Heart left ventricle (tissue), 16 donors: ENCODE measurements around the gene SSH2. TPM values are rescaled to one million over a fixed set of nuclear protein-coding genes. Genes with fewer than 3 reads are reported as not detected.

Source experiments
- ATAC-seq, 4 donors: fragments of 200-7000 bp; cut with Tn5 transposase; one replicate each; pipeline ENCODE4 v1.9.1; 2020 to 2022; ENCODE audit warnings: moderate library complexity in 4 of 4, mild to moderate bottlenecking in 3 of 4, moderate number of reproducible peaks in 1 of 4
- DNase-seq, 5 donors: peaks; one replicate each; pipeline ENCODE4 v3.0.0-alpha.2; 2020
- H3K27ac ChIP-seq, 12 donors: fragments of 200-600 bp; sonication (generic) in 4 of 12; one replicate each; pipeline versions ENCODE4 v1.5.0 to v1.8.0; 2016 to 2022; ENCODE audit warnings: mild to moderate bottlenecking in 2 of 12
- H3K27me3 ChIP-seq, 9 donors: fragments of 200-600 bp; sonication (generic) in 2 of 9; one replicate each; pipeline versions ENCODE4 v1.5.1 to v1.8.0; 2016 to 2022; ENCODE audit warnings: mild to moderate bottlenecking in 3 of 9
- H3K36me3 ChIP-seq, 9 donors: fragments of 200-600 bp; sonication (generic) in 2 of 9; one replicate each; pipeline versions ENCODE4 v1.5.0 to v1.8.0; 2018 to 2022; ENCODE audit warnings: mild to moderate bottlenecking in 2 of 9
- H3K4me1 ChIP-seq, 12 donors: fragments of 200-600 bp; sonication (generic) in 4 of 12; one replicate each; pipeline versions ENCODE4 v1.5.0 to v1.8.0; 2016 to 2022; ENCODE audit warnings: mild to moderate bottlenecking in 3 of 12
- H3K4me3 ChIP-seq, 12 donors: fragments of 200-600 bp; sonication (generic) in 4 of 12; one replicate each; pipeline versions ENCODE4 v1.5.0 to v1.8.0; 2017 to 2022; ENCODE audit warnings: mild to moderate bottlenecking in 9 of 12, moderate library complexity in 4 of 12
- H3K9me3 ChIP-seq, 12 donors: fragments of 200-600 bp; sonication (generic) in 4 of 12; one replicate each; pipeline versions ENCODE4 v1.5.0 to v1.8.0; 2016 to 2022; ENCODE audit warnings: mild to moderate bottlenecking in 1 of 12
- POLR2A ChIP-seq, 2 donors: fragments of 450-650 bp; IDR thresholded peaks; one replicate each; pipeline ENCODE4 v1.6.1; 2017; ENCODE audit warnings: antibody characterized with exemption in 2 of 2, mild to moderate bottlenecking in 2 of 2, moderate library complexity in 2 of 2
- WGBS, 4 donors: extraction: QIAGEN DNeasy Blood & Tissue Kit in 2 of 4; methylation state at CpG; one replicate each; pipeline versions ENCODE4 v1.1.5 to v1.1.7; 2013 to 2018; 5-methylcytosine and 5-hydroxymethylcytosine counted together
- intact Hi-C, 10 donors: fragments of 100-400 bp; cut with DNase I; formaldehyde crosslinking; loops; one replicate each; pipeline versions ENCODE4 v1.11.1 to v1.14.2; 2022
- polyA plus RNA-seq, 2 donors: library from polyadenylated mRNA; stranded (reverse); fragments of 200-250 nt; gene quantifications; one replicate each; pipeline ENCODE4 v1.2.3, GENCODE V29; 2013
- total RNA-seq, 9 donors: library from RNA; depleted of rRNA in 2 of 9; stranded (reverse); fragments of >200 nt in 2 of 9; fragmentation: NEBNext Ultra II Directional in 3 of 9; extraction: Animal tissue kit (Norgen Biotek cat#: 25700) in 3 of 9; gene quantifications; one replicate each; pipeline versions ENCODE4 v1.1.0 to v1.2.4, GENCODE V29; 2016 to 2023
- TF ChIP-seq, protein P1 (sequence below), 12 donors: fragments of 200-600 bp; sonication (generic) in 4 of 12; IDR thresholded peaks; one replicate each; pipeline versions ENCODE4 v1.5.0 to v1.8.0; 2018 to 2022; ENCODE audit warnings: antibody characterized with exemption in 12 of 12, mild to moderate bottlenecking in 5 of 12
- donor health status: ischemic (EF 13 %, LVEDD 7.1; RV severe dilation, severe dysfunction).
- donor health status: healthy with polysubstance abuse.
- donor health status: DM: no; HTN: yes; CAD: no.
- donor health status: DM: no; HTN: no; CAD: no.
- donor health status: ischemic (EF 25% LVEDD 6.9; RV normal size, moderate dysfunction).
- donor health status: ischemic (EF 25% LVEDD 5.7; RV mildly dilated, moderate dysfunction).
- donor health status: healthy.
- donor health status: DM: yes; HTN: yes; CAD: no.
- donor health status: ischemic (EF 35%, LVEDD 5.7; RV mildly dilated, moderate dysfunction).
- donor health status: nonischemic (EF 11% LVEDD 7.7; RV severe dilation, severe dysfunction).
- donor health status: DM: yes; HTN: yes; CAD: no.
- donor health status: PGD.
- donor health status: ischemic (EF 29% LVEDD 5.4; RV normal size, mild dysfunction).
- donor health status: nonischemic (EF 23%, LVEDD 6.1; RV moderate dilation, normal function).

The SSH2 gene
- total and polyA plus RNA-seq, 11 donors, result 20.8 to 46.7 (median 36.6) TPM

DNA sequence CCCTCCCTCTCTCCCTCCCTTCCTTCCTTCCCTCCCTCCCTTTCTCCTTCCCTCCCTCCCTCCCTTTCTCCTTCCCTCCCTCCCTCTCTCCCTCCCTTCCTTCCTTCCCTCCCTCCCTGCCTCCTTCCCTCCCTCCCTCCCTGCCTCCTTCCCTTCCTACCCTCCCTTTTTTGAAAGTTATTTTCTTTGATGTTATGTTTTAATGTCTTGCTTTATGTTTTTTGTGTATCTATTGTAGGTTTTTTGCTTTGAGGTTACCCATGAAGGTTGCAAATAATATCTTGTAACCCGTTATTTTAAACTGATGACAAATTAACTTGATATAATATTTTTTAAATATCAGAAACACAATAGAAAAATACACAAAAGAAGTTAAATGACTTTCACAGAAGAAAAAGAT is 96.2 kb downstream of the SSH2 start:
- WGBS, 4 donors, result 90 to 94% (median 91%) methylated on average over 1 of the region's 1 CpG
- ATAC-seq, result no peak

DNA sequence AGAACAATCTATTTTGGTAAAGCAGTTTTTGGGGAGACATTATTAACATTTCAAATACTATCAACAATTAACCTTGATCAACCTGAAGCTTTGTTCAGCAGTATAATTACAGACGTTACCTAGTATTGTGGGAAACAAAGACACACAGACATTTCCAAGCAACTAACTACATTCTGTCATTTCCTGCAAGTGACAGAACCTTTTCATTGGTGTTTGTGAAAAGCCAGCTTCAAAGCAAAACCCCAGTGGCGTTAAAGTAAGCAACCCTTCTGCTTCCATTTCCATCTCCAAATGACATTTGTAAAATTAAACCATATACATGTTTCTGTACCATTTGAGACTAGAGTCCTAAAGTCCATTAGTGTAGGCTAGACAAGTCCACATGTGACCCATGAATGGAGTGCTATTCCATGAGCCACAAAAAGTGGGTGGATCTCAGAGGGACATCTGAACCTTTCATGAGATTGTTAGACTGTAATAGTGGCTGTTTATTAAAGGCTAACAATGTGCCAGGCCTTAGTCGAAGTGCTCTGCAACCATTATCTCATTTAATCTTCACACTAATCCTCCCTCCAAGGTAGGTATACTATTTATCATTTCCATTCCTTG is 101.2 kb downstream of the SSH2 start:
- H3K27me3 ChIP-seq, result no peaks in the 10 kb centered on the region
- H3K27ac ChIP-seq, result no peak overlapping the region
- H3K9me3 ChIP-seq, result no peaks in the 10 kb centered on the region
- no peak overlapping the region for H3K4me3 ChIP-seq
- no peaks in the 10 kb centered on the region for H3K4me1 ChIP-seq
- ATAC-seq (no peak), DNase-seq (no peak)
- H3K36me3 ChIP-seq, result no peaks in the 10 kb centered on the region
- TF ChIP-seq POLR2A (IDR thresholded peaks at IDR 0.05), result no peak
- TF ChIP-seq, protein P1, sequence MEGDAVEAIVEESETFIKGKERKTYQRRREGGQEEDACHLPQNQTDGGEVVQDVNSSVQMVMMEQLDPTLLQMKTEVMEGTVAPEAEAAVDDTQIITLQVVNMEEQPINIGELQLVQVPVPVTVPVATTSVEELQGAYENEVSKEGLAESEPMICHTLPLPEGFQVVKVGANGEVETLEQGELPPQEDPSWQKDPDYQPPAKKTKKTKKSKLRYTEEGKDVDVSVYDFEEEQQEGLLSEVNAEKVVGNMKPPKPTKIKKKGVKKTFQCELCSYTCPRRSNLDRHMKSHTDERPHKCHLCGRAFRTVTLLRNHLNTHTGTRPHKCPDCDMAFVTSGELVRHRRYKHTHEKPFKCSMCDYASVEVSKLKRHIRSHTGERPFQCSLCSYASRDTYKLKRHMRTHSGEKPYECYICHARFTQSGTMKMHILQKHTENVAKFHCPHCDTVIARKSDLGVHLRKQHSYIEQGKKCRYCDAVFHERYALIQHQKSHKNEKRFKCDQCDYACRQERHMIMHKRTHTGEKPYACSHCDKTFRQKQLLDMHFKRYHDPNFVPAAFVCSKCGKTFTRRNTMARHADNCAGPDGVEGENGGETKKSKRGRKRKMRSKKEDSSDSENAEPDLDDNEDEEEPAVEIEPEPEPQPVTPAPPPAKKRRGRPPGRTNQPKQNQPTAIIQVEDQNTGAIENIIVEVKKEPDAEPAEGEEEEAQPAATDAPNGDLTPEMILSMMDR (IDR thresholded peaks at IDR 0.05), result no peak
- intact Hi-C loops, result loop anchor here in 1 of 10 donors (10.0 kb wide), 1 partner anchor 56 kb away; no protein-coding TSS in a partner anchor
- WGBS, 4 donors, result 78 to 86% (median 81%) methylated on average over 3 of the region's 3 CpGs

More for the DNA sequence above, 96.2 kb downstream of the SSH2 start:
- Histone ChIP-seq H3K4me3 (no peak overlapping the region), H3K27me3 (no peaks in the 10 kb centered on the region), H3K9me3 (no peaks in the 10 kb centered on the region), H3K4me1 (peaks cover 0 to 12% (median 0%) of the 10 kb centered on the region in 12 donors), H3K27ac (no peak overlapping the region), H3K36me3 (no peaks in the 10 kb centered on the region)
- TF ChIP-seq POLR2A (IDR thresholded peaks at IDR 0.05), result no peak
- TF ChIP-seq, protein P1 (IDR thresholded peaks at IDR 0.05), result no peak
- intact Hi-C loops, result no loop called here
- DNase-seq, result no peak

DNA sequence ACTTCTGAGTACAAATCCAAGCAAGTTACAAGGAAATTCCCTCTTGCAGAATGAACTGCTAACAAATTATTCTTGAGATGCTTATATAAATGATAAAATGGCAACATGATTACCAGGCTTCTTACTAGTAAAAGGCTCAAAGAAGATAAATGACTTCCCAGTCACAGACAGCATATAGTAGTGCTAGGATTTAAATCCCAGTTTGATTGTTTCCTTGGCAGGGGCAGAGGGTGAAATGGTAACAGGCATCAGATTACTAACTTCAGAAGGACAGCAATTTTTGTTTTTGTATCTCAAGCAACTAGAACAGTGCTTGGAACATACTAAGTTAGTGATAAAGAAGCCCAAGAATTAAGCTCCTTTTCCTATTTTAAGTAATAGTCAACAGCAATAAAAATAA is 102.8 kb downstream of the SSH2 start:
- Histone ChIP-seq H3K27ac (no peak overlapping the region), H3K4me3 (no peak overlapping the region), H3K36me3 (no peaks in the 10 kb centered on the region), H3K27me3 (no peaks in the 10 kb centered on the region), H3K9me3 (no peaks in the 10 kb centered on the region), H3K4me1 (no peaks in the 10 kb centered on the region)
- intact Hi-C loops, result loop anchor here in 1 of 10 donors (10.0 kb wide), 1 partner anchor 58 kb away; no protein-coding TSS in a partner anchor
- ATAC-seq, result no peak
- TF ChIP-seq POLR2A (IDR thresholded peaks at IDR 0.05), result no peak
- TF ChIP-seq, protein P1 (IDR thresholded peaks at IDR 0.05), result no peak
- DNase-seq, result no peak

DNA sequence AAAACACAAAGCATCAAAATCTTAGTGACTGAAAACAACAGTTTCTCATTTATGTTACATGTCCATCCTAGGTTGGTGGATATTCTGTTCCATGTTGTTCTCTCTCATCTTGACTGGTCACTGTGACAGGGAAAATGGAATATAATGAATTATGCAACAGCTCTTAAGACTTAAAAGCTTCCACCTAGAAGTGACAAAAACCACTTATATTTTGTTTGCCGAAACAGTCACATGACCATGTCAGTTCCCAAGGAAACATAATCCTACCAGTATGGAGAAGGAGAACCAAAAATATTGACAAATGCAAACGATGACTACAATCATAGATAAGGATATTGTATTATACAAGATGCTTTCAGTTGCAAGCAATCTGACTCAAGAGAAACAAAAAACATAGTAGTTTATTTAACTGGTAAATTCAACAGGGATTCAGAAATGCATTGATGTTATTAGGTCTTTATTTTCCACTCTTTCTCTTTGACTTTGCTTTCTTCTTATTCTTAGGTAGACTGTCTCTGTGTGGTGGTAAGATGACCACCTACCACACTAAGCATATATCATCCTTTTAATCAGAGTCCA is 103.8 kb downstream of the SSH2 start:
- Histone ChIP-seq H3K9me3 (no peaks in the 10 kb centered on the region), H3K27ac (no peak overlapping the region), H3K27me3 (no peaks in the 10 kb centered on the region), H3K4me3 (no peak overlapping the region), H3K4me1 (no peaks in the 10 kb centered on the region), H3K36me3 (no peaks in the 10 kb centered on the region)
- DNase-seq, result no peak
- no peak for ATAC-seq
- intact Hi-C loops, result loop anchor here in 1 of 10 donors (10.0 kb wide), 1 partner anchor 59 kb away; no protein-coding TSS in a partner anchor
- 63 to 96% (median 89%) methylated on average over 2 of the region's 2 CpGs for WGBS, 4 donors
- TF ChIP-seq POLR2A (IDR thresholded peaks at IDR 0.05), result no peak
- TF ChIP-seq, protein P1 (IDR thresholded peaks at IDR 0.05), result no peak
